Upper lobe of left lung (tissue), 4 donors: ENCODE results near the gene IRAK1.

Source experiments
- EP300 ChIP-seq, 4 donors: sonication (generic); formaldehyde crosslinking; IDR thresholded peaks; one replicate each; pipeline ENCODE4 v1.5.1; 2017; ENCODE audit warnings: antibody characterized with exemption in 4 of 4, control low read depth in 2 of 4
- POLR2A ChIP-seq, 4 donors: fragments of 450-650 bp; IDR thresholded peaks; one replicate each; pipeline ENCODE4 v1.5.1; 2016 to 2017; ENCODE audit warnings: antibody characterized with exemption in 4 of 4, mild to moderate bottlenecking in 2 of 4
- POLR2AphosphoS5 ChIP-seq, 2 donors: sonication (generic); formaldehyde crosslinking; IDR thresholded peaks; one replicate each; pipeline ENCODE4 v1.5.1; 2017; ENCODE audit warnings: antibody characterized with exemption in 2 of 2
- TF ChIP-seq, protein P1 (sequence below), 6 experiments: fragments of 450-650 bp in 4 of 6; fragments of 200-600 bp in 2 of 6; sonication (generic) in 2 of 6; IDR thresholded peaks; one replicate each; pipeline ENCODE4 v1.5.1; 2016 to 2019; ENCODE audit warnings: antibody characterized with exemption in 6 of 6

DNA sequence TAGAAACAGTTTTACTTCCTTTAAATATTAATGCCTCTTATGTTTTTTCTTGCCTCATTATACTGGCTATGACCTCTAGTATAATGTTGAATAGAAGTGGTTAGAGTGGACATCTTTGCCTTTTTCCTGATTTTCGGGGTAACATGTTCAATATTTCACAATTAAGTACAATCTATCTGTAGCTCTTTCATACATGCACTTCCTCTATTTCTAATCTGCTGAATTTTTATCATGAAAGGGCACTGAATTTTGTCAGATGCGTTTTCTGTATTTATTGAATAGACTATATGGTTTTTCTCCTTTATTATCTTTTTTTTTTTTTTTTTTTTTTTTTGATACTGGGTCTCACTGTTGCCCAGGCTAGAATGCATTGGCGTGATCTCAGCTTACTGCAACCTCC is 48.9 kb upstream of the IRAK1 start:
- TF ChIP-seq, protein P1, sequence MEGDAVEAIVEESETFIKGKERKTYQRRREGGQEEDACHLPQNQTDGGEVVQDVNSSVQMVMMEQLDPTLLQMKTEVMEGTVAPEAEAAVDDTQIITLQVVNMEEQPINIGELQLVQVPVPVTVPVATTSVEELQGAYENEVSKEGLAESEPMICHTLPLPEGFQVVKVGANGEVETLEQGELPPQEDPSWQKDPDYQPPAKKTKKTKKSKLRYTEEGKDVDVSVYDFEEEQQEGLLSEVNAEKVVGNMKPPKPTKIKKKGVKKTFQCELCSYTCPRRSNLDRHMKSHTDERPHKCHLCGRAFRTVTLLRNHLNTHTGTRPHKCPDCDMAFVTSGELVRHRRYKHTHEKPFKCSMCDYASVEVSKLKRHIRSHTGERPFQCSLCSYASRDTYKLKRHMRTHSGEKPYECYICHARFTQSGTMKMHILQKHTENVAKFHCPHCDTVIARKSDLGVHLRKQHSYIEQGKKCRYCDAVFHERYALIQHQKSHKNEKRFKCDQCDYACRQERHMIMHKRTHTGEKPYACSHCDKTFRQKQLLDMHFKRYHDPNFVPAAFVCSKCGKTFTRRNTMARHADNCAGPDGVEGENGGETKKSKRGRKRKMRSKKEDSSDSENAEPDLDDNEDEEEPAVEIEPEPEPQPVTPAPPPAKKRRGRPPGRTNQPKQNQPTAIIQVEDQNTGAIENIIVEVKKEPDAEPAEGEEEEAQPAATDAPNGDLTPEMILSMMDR (IDR thresholded peaks at IDR 0.05): no peak
- TF ChIP-seq EP300 (IDR thresholded peaks at IDR 0.05) (no peak), POLR2A (IDR thresholded peaks at IDR 0.05) (no peak), POLR2AphosphoS5 (IDR thresholded peaks at IDR 0.05) (no peak)
